ENCODE results near the gene KLHDC7B. TPM values are rescaled to one million over a fixed set of nuclear protein-coding genes. Genes with fewer than 3 reads are reported as not detected.

The KLHDC7B gene
- not detected in 5 replicates for total RNA-seq (2022; extraction: Qiagen RNA extraction)

GRCh38 chr22:50545522-50546325, at the start of gene KLHDC7B:
KLHDC7B (plus strand) TSS chr22:50545899; CDS start chr22:50546244, 345 bp downstream.

GRCh38 chr22:50507421-50507990, 38.2 kb upstream of the KLHDC7B start, which contains the start of gene LMF2:
LMF2 (minus strand) TSS chr22:50507702; CDS start chr22:50507675, 27 bp downstream.

GRCh38 chr22:50507991-50508884, 37.5 kb upstream of the KLHDC7B start, which contains the start of gene NCAPH2:
NCAPH2 (plus strand) TSS chr22:50508224; CDS start chr22:50508338, 114 bp downstream.

GRCh38 chr22:50525104-50525857, 20.4 kb upstream of the KLHDC7B start, which contains the start of gene SCO2:
SCO2 (minus strand) TSS chr22:50525598; CDS start chr22:50524411, 1,187 bp downstream.

GRCh38 chr22:50529897-50530579, 15.7 kb upstream of the KLHDC7B start, which contains the start of gene TYMP:
TYMP (minus strand) TSS chr22:50530012; CDS start chr22:50529709, 303 bp downstream.

GRCh38 chr22:50562523-50563412, 17.1 kb downstream of the KLHDC7B start, which contains the start of gene SYCE3:
SYCE3 (minus strand) TSS chr22:50562919; CDS start chr22:50556405, 6,514 bp downstream.

GRCh38 chr22:50577987-50578775, 32.5 kb downstream of the KLHDC7B start, which contains the start of gene CPT1B:
CPT1B (minus strand) TSS chr22:50578427; CDS start chr22:50577915, 512 bp downstream.

GRCh38 chr22:50582493-50583293, 37.0 kb downstream of the KLHDC7B start, which contains the start of gene CHKB:
CHKB (minus strand) TSS chr22:50582849; CDS start chr22:50582781, 68 bp downstream.

GRCh38 chr22:50600538-50600937, 54.8 kb downstream of the KLHDC7B start, which contains the start of gene MAPK8IP2:
MAPK8IP2 (plus strand) TSS chr22:50600793; CDS start chr22:50600819, 26 bp downstream.

Other genes with a start within 250 kb of the KLHDC7B start
- 75.7 to 126 TPM (median 115 TPM) in 5 replicates for gene PLXNB2, start 238.3 kb upstream of the KLHDC7B start, total RNA-seq (2022; extraction: Qiagen RNA extraction)
- gene DENND6B, start 218.9 kb upstream of the KLHDC7B start, total RNA-seq (2022; extraction: Qiagen RNA extraction) = 1.6 to 3.2 TPM (median 2.9 TPM) in 5 replicates
- 7.6 to 14.5 TPM (median 12.0 TPM) in 5 replicates for gene PPP6R2, start 202.6 kb upstream of the KLHDC7B start, total RNA-seq (2022; extraction: Qiagen RNA extraction)
- 14.3 to 27.8 TPM (median 25.7 TPM) in 5 replicates for gene SBF1, start 70.9 kb upstream of the KLHDC7B start, total RNA-seq (2022; extraction: Qiagen RNA extraction)
- gene ADM2, start 64.4 kb upstream of the KLHDC7B start, total RNA-seq (2022; extraction: Qiagen RNA extraction) = 0.38 to 0.62 TPM (median 0.60 TPM) in 5 replicates
- 0.07 TPM in 1 of 5 replicates, not detected in the others for gene MIOX, start 59.0 kb upstream of the KLHDC7B start, total RNA-seq (2022; extraction: Qiagen RNA extraction)
- 27.3 to 47.9 TPM (median 46.9 TPM) in 5 replicates for gene LMF2, start 38.2 kb upstream of the KLHDC7B start, total RNA-seq (2022; extraction: Qiagen RNA extraction)
- 32.2 to 35.3 TPM (median 32.7 TPM) in 5 replicates for gene NCAPH2, start 37.7 kb upstream of the KLHDC7B start, total RNA-seq (2022; extraction: Qiagen RNA extraction)
- gene SCO2, start 20.3 kb upstream of the KLHDC7B start, total RNA-seq (2022; extraction: Qiagen RNA extraction) = 3.4 to 7.5 TPM (median 4.4 TPM) in 5 replicates
- gene TYMP, start 15.9 kb upstream of the KLHDC7B start, total RNA-seq (2022; extraction: Qiagen RNA extraction) = 9.2 to 17.3 TPM (median 15.2 TPM) in 5 replicates
- gene SYCE3, start 17.0 kb downstream of the KLHDC7B start, total RNA-seq (2022; extraction: Qiagen RNA extraction) = 0.40 to 0.91 TPM (median 0.47 TPM) in 3 of 5 replicates, not detected in the others
- 4.5 to 12.2 TPM (median 11.1 TPM) in 5 replicates for gene CPT1B, start 32.5 kb downstream of the KLHDC7B start, total RNA-seq (2022; extraction: Qiagen RNA extraction)
- gene CHKB, start 37.0 kb downstream of the KLHDC7B start, total RNA-seq (2022; extraction: Qiagen RNA extraction) = 11.5 to 19.4 TPM (median 15.2 TPM) in 5 replicates
- gene MAPK8IP2, start 54.9 kb downstream of the KLHDC7B start, total RNA-seq (2022; extraction: Qiagen RNA extraction) = 2.5 to 4.0 TPM (median 3.6 TPM) in 5 replicates
- 14.5 to 25.0 TPM (median 22.2 TPM) in 5 replicates for gene ARSA, start 82.3 kb downstream of the KLHDC7B start, total RNA-seq (2022; extraction: Qiagen RNA extraction)
- gene SHANK3, start 126.9 kb downstream of the KLHDC7B start, total RNA-seq (2022; extraction: Qiagen RNA extraction) = 2.5 to 5.6 TPM (median 4.2 TPM) in 5 replicates
- 0.08 to 0.15 TPM in 2 of 5 replicates, not detected in the others for gene ACR, start 192.3 kb downstream of the KLHDC7B start, total RNA-seq (2022; extraction: Qiagen RNA extraction)
- gene RABL2B, start 237.7 kb downstream of the KLHDC7B start, total RNA-seq (2022; extraction: Qiagen RNA extraction) = 13.2 to 20.4 TPM (median 18.8 TPM) in 5 replicates

Data from A549 treated with dexamethasone at 1 μM for 4 hours (cell line).